Posterior cingulate gyrus (tissue), 11 donors: ENCODE data around the gene SUPT4H1.

Experiments
- DNase-seq, 10 donors: peaks; one replicate each; pipeline versions ENCODE4 v3.0.0 to v3.0.0-alpha.2; 2020 to 2021; ENCODE audit warnings: mixed read lengths in 3 of 10
- intact Hi-C: fragments of 100-400 bp; cut with DNase I; formaldehyde crosslinking; loops from one replicate; pipeline ENCODE4 v1.15.1; 2023

SUPT4H1 gene

DNA sequence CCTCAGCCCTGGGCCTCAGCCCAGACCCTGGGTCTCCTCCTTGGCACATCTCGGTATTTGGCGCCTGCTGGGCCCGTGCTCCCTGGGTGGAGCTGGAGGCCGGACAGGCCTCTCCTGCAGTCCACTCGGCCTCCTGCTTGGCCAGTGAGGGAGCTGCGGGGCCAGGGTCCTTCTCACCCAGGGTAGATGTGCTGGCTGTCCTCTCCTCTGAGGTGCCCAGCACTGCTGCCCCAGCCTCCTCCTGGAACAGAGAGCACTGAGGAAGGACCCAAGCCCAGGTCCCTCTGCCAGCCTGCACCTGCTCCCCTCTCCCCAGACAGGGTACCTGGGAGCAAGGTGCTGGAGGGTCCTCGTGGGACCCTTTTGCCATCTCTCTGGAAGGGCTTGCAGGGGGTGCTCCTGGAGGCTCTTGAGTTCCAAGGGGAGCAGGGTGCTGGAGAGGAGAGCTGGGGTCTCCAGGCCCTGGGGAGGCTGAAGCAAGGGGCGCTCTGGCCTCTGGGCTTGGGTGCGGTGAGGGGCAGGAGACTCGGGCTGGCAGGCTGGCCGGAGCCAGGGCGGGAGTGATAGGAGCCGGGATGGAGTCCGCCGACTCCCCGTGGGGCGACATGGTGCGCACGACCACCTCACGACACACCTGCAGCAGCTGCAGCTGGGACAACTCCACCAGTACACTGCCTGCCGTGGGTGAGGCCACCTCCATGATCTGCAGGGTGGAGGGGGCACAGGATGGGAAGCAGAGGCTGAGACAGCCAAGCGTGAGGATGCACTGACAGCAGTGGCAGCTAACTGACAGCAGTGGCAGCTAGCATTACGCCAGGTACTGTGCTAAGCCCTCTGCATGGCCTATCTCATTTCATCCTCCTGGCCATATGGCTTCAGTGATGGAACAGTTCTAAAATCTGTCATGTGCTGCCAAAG lies 41.2 kb downstream of the SUPT4H1 start:
- intact Hi-C loops, result no loop called here
- peak in 3 of 10 donors; percentile 17 to 78 (median 68) for DNase-seq

- intact Hi-C loops, result no loop called here
- DNase-seq, result peak in 1 of 10 donors; percentile 48
Measured at GRCh38 chr17:58309918-58310259, 42.1 kb downstream of the SUPT4H1 start.

DNA sequence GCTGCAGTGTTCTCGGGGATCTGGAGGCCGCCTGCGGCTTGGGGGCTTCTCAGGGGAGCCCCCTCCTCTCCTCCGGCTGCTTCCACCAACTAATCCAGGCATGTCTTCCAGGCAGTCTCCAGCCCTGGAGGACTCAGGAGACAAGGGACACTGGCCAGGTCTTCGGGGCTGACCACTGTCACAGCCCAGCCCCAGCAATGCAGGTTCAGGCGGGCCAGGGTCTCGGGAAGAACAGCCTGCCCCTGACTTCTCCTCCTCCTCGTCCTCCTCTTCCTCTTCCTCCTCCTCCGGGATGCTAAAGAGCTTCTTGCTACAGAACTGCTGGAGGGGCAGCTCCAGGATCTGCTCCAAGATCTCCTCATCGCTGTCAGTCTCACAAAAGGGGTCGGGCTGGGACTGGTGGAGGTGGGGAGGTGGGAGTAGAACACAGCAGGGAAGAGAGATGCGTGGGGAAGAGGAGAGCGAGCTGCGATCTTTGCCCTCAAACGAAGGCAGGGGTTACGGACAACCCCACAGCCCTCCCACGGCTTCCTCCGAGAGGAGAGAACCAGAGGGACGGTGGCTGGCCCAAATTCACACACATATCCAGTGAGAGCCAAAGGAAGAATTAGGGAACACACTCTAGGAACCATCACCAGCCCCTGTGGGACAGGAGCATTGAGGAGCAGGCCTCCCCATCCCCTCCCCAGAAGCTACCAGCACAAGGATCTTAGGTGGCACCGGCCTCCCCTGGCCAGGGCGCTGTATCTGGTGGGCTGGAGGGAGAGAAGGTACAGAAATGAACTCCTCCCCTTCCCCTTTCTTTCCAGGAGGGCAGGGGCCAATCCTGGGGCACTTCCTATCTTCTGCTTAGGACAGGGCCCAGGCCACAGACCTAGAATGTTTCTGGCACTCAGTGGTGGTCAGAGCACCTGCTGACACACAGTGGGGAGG lies 42.8 kb downstream of the SUPT4H1 start:
- DNase-seq, result peak in 3 of 10 donors; percentile 21 to 73 (median 65)
- intact Hi-C loops, result no loop called here

DNA sequence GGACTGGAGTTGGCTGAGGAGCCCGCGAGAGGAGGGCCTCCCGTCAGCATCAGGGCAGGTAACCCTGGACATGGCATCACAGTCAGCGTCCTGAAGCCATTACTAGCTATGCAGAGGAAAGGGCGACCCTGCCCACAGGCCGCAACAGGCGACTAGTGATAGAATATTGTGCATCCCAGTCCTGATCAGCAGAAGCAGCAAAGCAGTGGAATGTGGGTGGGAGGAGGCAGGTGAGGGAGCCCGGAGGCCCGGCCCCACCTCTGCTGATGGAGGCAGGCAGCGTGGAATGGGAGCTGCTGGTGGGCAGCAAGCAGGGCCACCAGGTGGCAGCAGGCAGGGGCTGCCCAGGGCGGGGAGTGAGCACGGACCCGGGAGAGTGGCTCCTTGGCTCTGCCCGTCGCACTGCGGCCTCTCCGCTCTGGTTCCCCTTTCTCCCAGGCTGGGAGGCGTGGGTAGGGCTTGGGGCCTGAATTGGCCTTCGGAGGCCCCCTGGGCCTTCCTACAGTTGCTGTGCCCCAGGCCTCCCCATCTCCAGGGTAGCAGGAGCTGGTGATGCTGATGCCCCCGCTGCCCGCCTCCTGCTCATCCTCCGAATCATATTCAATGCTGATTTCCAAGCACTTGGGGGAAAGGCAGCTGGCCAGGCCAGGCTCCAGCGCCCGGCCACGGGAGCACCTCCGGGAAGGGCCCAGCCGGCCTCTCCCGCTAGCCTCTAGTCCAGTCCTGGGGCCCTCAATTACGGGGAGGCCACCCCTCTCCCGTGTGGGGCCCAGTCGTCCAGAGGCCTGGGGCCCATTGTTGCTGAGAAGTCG lies 43.6 kb downstream of the SUPT4H1 start:
- intact Hi-C loops, result no loop called here
- peak in 3 of 10 donors; percentile 74 to 83 (median 81) for DNase-seq

- peak in 3 of 10 donors; percentile 28 to 76 (median 72) for DNase-seq
- intact Hi-C loops, result no loop called here
Measured at GRCh38 chr17:58307468-58308172, 44.4 kb downstream of the SUPT4H1 start.

- peak in 3 of 10 donors; percentile 48 to 63 (median 60) for DNase-seq
- intact Hi-C loops, result no loop called here
Measured at GRCh38 chr17:58306131-58306951, 45.7 kb downstream of the SUPT4H1 start.

GRCh38 chr17:58305626-58306025 lies 46.4 kb downstream of the SUPT4H1 start:
- DNase-seq, result peak in 2 of 10 donors; percentile 24 to 67

GRCh38 chr17:58304750-58305486 lies 47.1 kb downstream of the SUPT4H1 start:
- DNase-seq, result peak in 1 of 10 donors; percentile 66

More at GRCh38 chr17:58305626-58306025, 46.4 kb downstream of the SUPT4H1 start:
- intact Hi-C loops, result no loop called here

GRCh38 chr17:58303971-58304749 lies 47.8 kb downstream of the SUPT4H1 start:
- peak in 4 of 10 donors; percentile 29 to 90 (median 82) for DNase-seq

More at GRCh38 chr17:58304750-58305486, 47.1 kb downstream of the SUPT4H1 start:
- intact Hi-C loops, result no loop called here

GRCh38 chr17:58302919-58303585 lies 48.9 kb downstream of the SUPT4H1 start:
- intact Hi-C loops, result no loop called here
- peak in 2 of 10 donors; percentile 34 to 52 for DNase-seq

More at GRCh38 chr17:58303971-58304749, 47.8 kb downstream of the SUPT4H1 start:
- intact Hi-C loops, result no loop called here

- intact Hi-C loops, result no loop called here
- peak in 2 of 10 donors; percentile 26 to 42 for DNase-seq
Measured at GRCh38 chr17:58302171-58302918, 49.7 kb downstream of the SUPT4H1 start.

- intact Hi-C loops, result no loop called here
- DNase-seq, result peak in 3 of 10 donors; percentile 38 to 61 (median 46)
Measured at GRCh38 chr17:58301504-58302150, 50.4 kb downstream of the SUPT4H1 start.

DNA sequence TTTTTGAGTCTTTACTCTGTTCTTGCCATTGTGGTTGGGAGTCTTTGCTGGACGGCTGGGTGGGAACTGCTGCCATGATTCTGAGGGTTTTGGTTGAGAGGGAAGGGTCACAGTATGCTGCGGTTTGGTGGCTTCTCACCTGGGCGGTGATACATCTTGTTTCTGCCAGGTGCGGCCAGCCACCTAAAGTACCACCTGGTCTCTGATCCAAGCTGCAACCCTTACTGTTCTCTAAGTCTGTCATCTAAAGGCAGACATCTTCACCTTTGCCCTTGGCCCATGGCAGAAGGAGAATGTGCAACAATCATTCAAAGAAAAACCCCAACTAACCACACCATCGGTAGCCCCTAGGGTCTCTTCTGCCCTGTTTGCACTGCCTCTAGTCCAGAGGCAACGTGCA lies 51.7 kb downstream of the SUPT4H1 start:
- peak in 2 of 10 donors; percentile 25 for DNase-seq
- intact Hi-C loops, result no loop called here
